Measurements from ENCODE around the gene TBC1D23. TPM values are rescaled to one million over a fixed set of nuclear protein-coding genes. Genes with fewer than 3 reads are reported as not detected.

The TBC1D23 gene
- total and polyA plus RNA-seq, 2 experiments from 2014 or later, result 22.4 to 34.4 TPM

DNA sequence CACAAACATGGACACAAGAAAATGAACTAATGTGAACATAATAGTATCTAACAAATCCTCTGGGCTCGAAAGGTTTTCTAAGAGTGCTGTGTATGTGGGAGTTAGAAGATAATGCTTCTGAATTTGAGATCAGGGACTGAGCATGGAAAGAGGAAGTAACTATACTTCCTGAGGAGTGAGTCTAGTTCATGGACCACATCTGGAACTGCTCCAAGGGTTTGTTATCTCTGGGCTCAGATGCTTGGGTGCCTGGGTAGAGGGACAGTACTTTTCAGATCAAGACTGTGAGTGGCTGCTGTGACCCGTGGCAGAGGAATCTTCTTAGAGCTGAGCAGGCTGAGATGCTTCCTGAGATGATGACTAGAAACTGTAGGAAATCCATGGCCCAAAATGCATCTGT lies 28.5 kb downstream of the TBC1D23 start:
- DNase-seq (ENCODE audit: low spot score) (no peak), ATAC-seq (no peak)
- no peak overlapping the region for H3K4me2 ChIP-seq
- no peaks in the 10 kb centered on the region for H3K9me2 ChIP-seq (ENCODE audit: insufficient read depth)
- Mint-ChIP-seq H3K9me3 (no peaks in the 10 kb centered on the region), H3K4me3 (no peak overlapping the region), H3K27ac (no peak overlapping the region), H3K27me3 (ENCODE audit: insufficient read depth, low read depth, poor library complexity) (peaks cover 2% of the 10 kb centered on the region), H3K4me1 (no peaks in the 10 kb centered on the region), H3K36me3 (ENCODE audit: low read depth) (peaks cover 11% of the 10 kb centered on the region; the same call in 2 of the 3 replicates)
- H3K27me3 ChIP-seq (ENCODE audit: insufficient read depth), result no peaks in the 10 kb centered on the region
- no peak overlapping the region for H3K4me3 ChIP-seq
- no peaks in the 10 kb centered on the region for H3F3A ChIP-seq (replicated peaks; ENCODE audit: low read depth)
- no peak overlapping the region for H2AFZ ChIP-seq
- no peaks in the 10 kb centered on the region for H4K20me1 ChIP-seq (replicated peaks; ENCODE audit: insufficient read depth)
- H3K4me1 ChIP-seq (ENCODE audit: insufficient read depth), result no peaks in the 10 kb centered on the region
- H3K79me2 ChIP-seq (replicated peaks; ENCODE audit: insufficient read depth), result no peaks in the 10 kb centered on the region; the same call in 1 of the 2 replicates
- TF ChIP-seq, protein P1, sequence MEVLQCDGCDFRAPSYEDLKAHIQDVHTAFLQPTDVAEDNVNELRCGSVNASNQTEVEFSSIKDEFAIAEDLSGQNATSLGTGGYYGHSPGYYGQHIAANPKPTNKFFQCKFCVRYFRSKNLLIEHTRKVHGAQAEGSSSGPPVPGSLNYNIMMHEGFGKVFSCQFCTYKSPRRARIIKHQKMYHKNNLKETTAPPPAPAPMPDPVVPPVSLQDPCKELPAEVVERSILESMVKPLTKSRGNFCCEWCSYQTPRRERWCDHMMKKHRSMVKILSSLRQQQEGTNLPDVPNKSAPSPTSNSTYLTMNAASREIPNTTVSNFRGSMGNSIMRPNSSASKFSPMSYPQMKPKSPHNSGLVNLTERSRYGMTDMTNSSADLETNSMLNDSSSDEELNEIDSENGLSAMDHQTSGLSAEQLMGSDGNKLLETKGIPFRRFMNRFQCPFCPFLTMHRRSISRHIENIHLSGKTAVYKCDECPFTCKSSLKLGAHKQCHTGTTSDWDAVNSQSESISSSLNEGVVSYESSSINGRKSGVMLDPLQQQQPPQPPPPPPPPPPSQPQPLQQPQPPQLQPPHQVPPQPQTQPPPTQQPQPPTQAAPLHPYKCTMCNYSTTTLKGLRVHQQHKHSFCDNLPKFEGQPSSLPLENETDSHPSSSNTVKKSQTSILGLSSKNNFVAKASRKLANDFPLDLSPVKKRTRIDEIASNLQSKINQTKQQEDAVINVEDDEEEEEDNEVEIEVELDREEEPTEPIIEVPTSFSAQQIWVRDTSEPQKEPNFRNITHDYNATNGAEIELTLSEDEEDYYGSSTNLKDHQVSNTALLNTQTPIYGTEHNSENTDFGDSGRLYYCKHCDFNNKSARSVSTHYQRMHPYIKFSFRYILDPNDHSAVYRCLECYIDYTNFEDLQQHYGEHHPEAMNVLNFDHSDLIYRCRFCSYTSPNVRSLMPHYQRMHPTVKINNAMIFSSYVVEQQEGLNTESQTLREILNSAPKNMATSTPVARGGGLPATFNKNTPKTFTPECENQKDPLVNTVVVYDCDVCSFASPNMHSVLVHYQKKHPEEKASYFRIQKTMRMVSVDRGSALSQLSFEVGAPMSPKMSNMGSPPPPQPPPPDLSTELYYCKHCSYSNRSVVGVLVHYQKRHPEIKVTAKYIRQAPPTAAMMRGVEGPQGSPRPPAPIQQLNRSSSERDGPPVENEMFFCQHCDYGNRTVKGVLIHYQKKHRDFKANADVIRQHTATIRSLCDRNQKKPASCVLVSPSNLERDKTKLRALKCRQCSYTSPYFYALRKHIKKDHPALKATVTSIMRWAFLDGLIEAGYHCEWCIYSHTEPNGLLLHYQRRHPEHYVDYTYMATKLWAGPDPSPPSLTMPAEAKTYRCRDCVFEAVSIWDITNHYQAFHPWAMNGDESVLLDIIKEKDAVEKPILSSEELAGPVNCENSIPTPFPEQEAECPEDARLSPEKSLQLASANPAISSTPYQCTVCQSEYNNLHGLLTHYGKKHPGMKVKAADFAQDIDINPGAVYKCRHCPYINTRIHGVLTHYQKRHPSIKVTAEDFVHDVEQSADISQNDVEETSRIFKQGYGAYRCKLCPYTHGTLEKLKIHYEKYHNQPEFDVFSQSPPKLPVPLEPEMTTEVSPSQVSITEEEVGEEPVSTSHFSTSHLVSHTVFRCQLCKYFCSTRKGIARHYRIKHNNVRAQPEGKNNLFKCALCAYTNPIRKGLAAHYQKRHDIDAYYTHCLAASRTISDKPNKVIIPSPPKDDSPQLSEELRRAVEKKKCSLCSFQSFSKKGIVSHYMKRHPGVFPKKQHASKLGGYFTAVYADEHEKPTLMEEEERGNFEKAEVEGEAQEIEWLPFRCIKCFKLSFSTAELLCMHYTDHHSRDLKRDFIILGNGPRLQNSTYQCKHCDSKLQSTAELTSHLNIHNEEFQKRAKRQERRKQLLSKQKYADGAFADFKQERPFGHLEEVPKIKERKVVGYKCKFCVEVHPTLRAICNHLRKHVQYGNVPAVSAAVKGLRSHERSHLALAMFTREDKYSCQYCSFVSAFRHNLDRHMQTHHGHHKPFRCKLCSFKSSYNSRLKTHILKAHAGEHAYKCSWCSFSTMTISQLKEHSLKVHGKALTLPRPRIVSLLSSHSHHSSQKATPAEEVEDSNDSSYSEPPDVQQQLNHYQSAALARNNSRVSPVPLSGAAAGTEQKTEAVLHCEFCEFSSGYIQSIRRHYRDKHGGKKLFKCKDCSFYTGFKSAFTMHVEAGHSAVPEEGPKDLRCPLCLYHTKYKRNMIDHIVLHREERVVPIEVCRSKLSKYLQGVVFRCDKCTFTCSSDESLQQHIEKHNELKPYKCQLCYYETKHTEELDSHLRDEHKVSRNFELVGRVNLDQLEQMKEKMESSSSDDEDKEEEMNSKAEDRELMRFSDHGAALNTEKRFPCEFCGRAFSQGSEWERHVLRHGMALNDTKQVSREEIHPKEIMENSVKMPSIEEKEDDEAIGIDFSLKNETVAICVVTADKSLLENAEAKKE (CRISPR knock-in tag; IDR thresholded peaks at IDR 0.05), result no peak
- TF ChIP-seq NANOG (IDR thresholded peaks at IDR 0.05; ENCODE audit: borderline replicate concordance), result no peak
- no peak for TF ChIP-seq EZH2 (IDR thresholded peaks at IDR 0.05; ENCODE audit: low read depth, unreplicated experiment)
- no peak for TF ChIP-seq ZNF114 (CRISPR knock-in tag; IDR thresholded peaks at IDR 0.05)
- TF ChIP-seq, protein P2, sequence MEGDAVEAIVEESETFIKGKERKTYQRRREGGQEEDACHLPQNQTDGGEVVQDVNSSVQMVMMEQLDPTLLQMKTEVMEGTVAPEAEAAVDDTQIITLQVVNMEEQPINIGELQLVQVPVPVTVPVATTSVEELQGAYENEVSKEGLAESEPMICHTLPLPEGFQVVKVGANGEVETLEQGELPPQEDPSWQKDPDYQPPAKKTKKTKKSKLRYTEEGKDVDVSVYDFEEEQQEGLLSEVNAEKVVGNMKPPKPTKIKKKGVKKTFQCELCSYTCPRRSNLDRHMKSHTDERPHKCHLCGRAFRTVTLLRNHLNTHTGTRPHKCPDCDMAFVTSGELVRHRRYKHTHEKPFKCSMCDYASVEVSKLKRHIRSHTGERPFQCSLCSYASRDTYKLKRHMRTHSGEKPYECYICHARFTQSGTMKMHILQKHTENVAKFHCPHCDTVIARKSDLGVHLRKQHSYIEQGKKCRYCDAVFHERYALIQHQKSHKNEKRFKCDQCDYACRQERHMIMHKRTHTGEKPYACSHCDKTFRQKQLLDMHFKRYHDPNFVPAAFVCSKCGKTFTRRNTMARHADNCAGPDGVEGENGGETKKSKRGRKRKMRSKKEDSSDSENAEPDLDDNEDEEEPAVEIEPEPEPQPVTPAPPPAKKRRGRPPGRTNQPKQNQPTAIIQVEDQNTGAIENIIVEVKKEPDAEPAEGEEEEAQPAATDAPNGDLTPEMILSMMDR (conservative IDR thresholded peaks at IDR 0.05; ENCODE audit: low read depth in 2 of 2), result no peak
- TF ChIP-seq STAT1 (IDR thresholded peaks at IDR 0.05; ENCODE audit: unreplicated experiment), result no peak
- no peak for TF ChIP-seq EZH2phosphoT487 (IDR thresholded peaks at IDR 0.05; ENCODE audit: unreplicated experiment)
- TF ChIP-seq JUNB (IDR thresholded peaks at IDR 0.05; ENCODE audit: unreplicated experiment), result no peak
- no peak for TF ChIP-seq POLR2AphosphoS5 (IDR thresholded peaks at IDR 0.05; ENCODE audit: low read depth)
- TF ChIP-seq, protein P3, sequence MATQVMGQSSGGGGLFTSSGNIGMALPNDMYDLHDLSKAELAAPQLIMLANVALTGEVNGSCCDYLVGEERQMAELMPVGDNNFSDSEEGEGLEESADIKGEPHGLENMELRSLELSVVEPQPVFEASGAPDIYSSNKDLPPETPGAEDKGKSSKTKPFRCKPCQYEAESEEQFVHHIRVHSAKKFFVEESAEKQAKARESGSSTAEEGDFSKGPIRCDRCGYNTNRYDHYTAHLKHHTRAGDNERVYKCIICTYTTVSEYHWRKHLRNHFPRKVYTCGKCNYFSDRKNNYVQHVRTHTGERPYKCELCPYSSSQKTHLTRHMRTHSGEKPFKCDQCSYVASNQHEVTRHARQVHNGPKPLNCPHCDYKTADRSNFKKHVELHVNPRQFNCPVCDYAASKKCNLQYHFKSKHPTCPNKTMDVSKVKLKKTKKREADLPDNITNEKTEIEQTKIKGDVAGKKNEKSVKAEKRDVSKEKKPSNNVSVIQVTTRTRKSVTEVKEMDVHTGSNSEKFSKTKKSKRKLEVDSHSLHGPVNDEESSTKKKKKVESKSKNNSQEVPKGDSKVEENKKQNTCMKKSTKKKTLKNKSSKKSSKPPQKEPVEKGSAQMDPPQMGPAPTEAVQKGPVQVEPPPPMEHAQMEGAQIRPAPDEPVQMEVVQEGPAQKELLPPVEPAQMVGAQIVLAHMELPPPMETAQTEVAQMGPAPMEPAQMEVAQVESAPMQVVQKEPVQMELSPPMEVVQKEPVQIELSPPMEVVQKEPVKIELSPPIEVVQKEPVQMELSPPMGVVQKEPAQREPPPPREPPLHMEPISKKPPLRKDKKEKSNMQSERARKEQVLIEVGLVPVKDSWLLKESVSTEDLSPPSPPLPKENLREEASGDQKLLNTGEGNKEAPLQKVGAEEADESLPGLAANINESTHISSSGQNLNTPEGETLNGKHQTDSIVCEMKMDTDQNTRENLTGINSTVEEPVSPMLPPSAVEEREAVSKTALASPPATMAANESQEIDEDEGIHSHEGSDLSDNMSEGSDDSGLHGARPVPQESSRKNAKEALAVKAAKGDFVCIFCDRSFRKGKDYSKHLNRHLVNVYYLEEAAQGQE (IDR thresholded peaks at IDR 0.05; ENCODE audit: unreplicated experiment), result no peak
- no peak for TF ChIP-seq ZNF331 (CRISPR knock-in tag; IDR thresholded peaks at IDR 0.05; ENCODE audit: low read depth)
- H3K36me3 ChIP-seq (ENCODE audit: insufficient read depth), result peaks cover 4% of the 10 kb centered on the region; the same call in 1 of the 2 replicates
- no peak overlapping the region for H3K27ac ChIP-seq (ENCODE audit: low read depth)

Data from GM23338 (cell line).